NCI-H2029 treated with DMSO at 0.1 percent for 48 hours (cell line): ENCODE measurements around the gene CENPA.
"Not testable (repeated sequence)": the region's sequence is repeated elsewhere in the genome, so short reads cannot be mapped to it uniquely, and the experiment has no call there.

Source experiments
- DNase-seq: peaks from one replicate; lab custom pipeline; 2025; lab: John Stamatoyannopoulos, UW

The CENPA gene

GRCh38 chr2:26785431-26786206, at the start of gene CENPA:
Gene CENPA (plus strand): TSS chr2:26786056. CDS start chr2:26786197, 141 bp downstream.
- peak; percentile 97 for DNase-seq

- no peak for DNase-seq
Observed at GRCh38 chr2:26737221-26737620, 48.6 kb upstream of the CENPA start.

- no peak for DNase-seq
Observed at GRCh38 chr2:26738481-26738880, 47.4 kb upstream of the CENPA start.

- no peak for DNase-seq
Observed at GRCh38 chr2:26739514-26739913, 46.3 kb upstream of the CENPA start.

- no peak for DNase-seq
Observed at GRCh38 chr2:26740346-26740745, 45.5 kb upstream of the CENPA start.

- DNase-seq, result no peak
Observed at GRCh38 chr2:26740890-26741302, 45.0 kb upstream of the CENPA start.

- no peak for DNase-seq
Observed at GRCh38 chr2:26742048-26742770, 43.6 kb upstream of the CENPA start.

GRCh38 chr2:26743852-26744251, 42.0 kb upstream of the CENPA start:
- DNase-seq, result no peak

GRCh38 chr2:26744953-26745352, 40.9 kb upstream of the CENPA start:
- DNase-seq, result no peak

- peak; percentile 33 for DNase-seq
Observed at GRCh38 chr2:26745609-26746327, 40.1 kb upstream of the CENPA start.

- no peak for DNase-seq
Observed at GRCh38 chr2:26746934-26747333, 38.9 kb upstream of the CENPA start.

GRCh38 chr2:26749787-26750420, 36.0 kb upstream of the CENPA start:
- DNase-seq, result not testable (repeated sequence)

- not testable (repeated sequence) for DNase-seq
Observed at GRCh38 chr2:26750467-26750866, 35.4 kb upstream of the CENPA start.

GRCh38 chr2:26752656-26753055, 33.2 kb upstream of the CENPA start:
- no peak for DNase-seq

- DNase-seq, result no peak
Observed at GRCh38 chr2:26754539-26754938, 31.3 kb upstream of the CENPA start.

GRCh38 chr2:26754972-26755670, 30.7 kb upstream of the CENPA start:
- peak; percentile 17 for DNase-seq

- no peak for DNase-seq
Observed at GRCh38 chr2:26756337-26756736, 29.5 kb upstream of the CENPA start.

- no peak for DNase-seq
Observed at GRCh38 chr2:26757873-26758789, 27.7 kb upstream of the CENPA start.

- no peak for DNase-seq
Observed at GRCh38 chr2:26758790-26759321, 27.0 kb upstream of the CENPA start.

GRCh38 chr2:26759845-26760244, 26.0 kb upstream of the CENPA start:
- DNase-seq, result no peak
